ENCODE measurements around the gene CASK.

CASK gene

GRCh38 chrX:41932885-41933284 is 9.5 kb upstream of the CASK start:
- Histone ChIP-seq H3K36me3 (no peaks in the 10 kb centered on the region), H3K4me3 (ENCODE audit: low read depth, low read length) (no peak overlapping the region), H3K9me3 (ENCODE audit: severe bottlenecking) (no peaks in the 10 kb centered on the region), H3K27me3 (ENCODE audit: insufficient read depth, low read depth, severe bottlenecking) (peaks cover 2% of the 10 kb centered on the region), H3K27ac (no peak overlapping the region)
- no peak for TF ChIP-seq CTCF (IDR thresholded peaks at IDR 0.05; ENCODE audit: low read depth, low read length)
- DNase-seq, result no peak

- H3K36me3 ChIP-seq, result no peaks in the 10 kb centered on the region
- DNase-seq, result no peak
- no peak overlapping the region for H3K4me3 ChIP-seq (ENCODE audit: low read depth, low read length)
- peaks cover 4% of the 10 kb centered on the region for H3K27me3 ChIP-seq (ENCODE audit: insufficient read depth, low read depth, severe bottlenecking)
- no peak for TF ChIP-seq CTCF (IDR thresholded peaks at IDR 0.05; ENCODE audit: low read depth, low read length)
- H3K27ac ChIP-seq, result no peak overlapping the region
- H3K9me3 ChIP-seq (ENCODE audit: severe bottlenecking), result no peaks in the 10 kb centered on the region
These were observed 8.2 kb upstream of the CASK start for GRCh38 chrX:41931591-41931990.

- TF ChIP-seq CTCF (IDR thresholded peaks at IDR 0.05; ENCODE audit: low read depth, low read length), result no peak
- Histone ChIP-seq H3K36me3 (no peaks in the 10 kb centered on the region), H3K27ac (peak overlapping the region; percentile 88), H3K27me3 (ENCODE audit: insufficient read depth, low read depth, severe bottlenecking) (peaks cover 11% of the 10 kb centered on the region), H3K4me3 (ENCODE audit: low read depth, low read length) (peak overlapping the region; percentile 60), H3K9me3 (ENCODE audit: severe bottlenecking) (no peaks in the 10 kb centered on the region)
- DNase-seq, result peak; percentile 33
These were observed 777 bp upstream of the CASK start for GRCh38 chrX:41923978-41924683.

GRCh38 chrX:41922431-41923151 is 763 bp downstream of the CASK start:
- H3K27me3 ChIP-seq (ENCODE audit: insufficient read depth, low read depth, severe bottlenecking), result peaks cover 14% of the 10 kb centered on the region
- no peaks in the 10 kb centered on the region for H3K9me3 ChIP-seq (ENCODE audit: severe bottlenecking)
- H3K4me3 ChIP-seq (ENCODE audit: low read depth, low read length), result peak overlapping the region; percentile 54
- peak overlapping the region; percentile 88 for H3K27ac ChIP-seq
- DNase-seq, result peak; percentile 45
- H3K36me3 ChIP-seq, result no peaks in the 10 kb centered on the region
- TF ChIP-seq CTCF (IDR thresholded peaks at IDR 0.05; ENCODE audit: low read depth, low read length), result peak; percentile 26; the same call in 1 of the 2 replicates

- no peaks in the 10 kb centered on the region for H3K36me3 ChIP-seq
- peaks cover 10% of the 10 kb centered on the region for H3K27me3 ChIP-seq (ENCODE audit: insufficient read depth, low read depth, severe bottlenecking)
- H3K9me3 ChIP-seq (ENCODE audit: severe bottlenecking), result no peaks in the 10 kb centered on the region
- TF ChIP-seq CTCF (IDR thresholded peaks at IDR 0.05; ENCODE audit: low read depth, low read length), result no peak
- H3K27ac ChIP-seq, result peak overlapping the region; percentile 88
- DNase-seq, result no peak
- H3K4me3 ChIP-seq (ENCODE audit: low read depth, low read length), result peak overlapping the region; percentile 54
These were observed 1.6 kb downstream of the CASK start for GRCh38 chrX:41921492-41922430.
